Hepatocyte (in vitro differentiated cells): ENCODE data around the gene NOS3.

ENCODE experiments used
- CTCF ChIP-seq: fragments of 200-600 bp; sonication (generic); IDR thresholded peaks from 2 replicates; pipeline ENCODE4 v1.5.1; 2016; ENCODE audit warnings: antibody characterized with exemption, mild to moderate bottlenecking; ENCODE audit not compliant: poor library complexity
- EZH2 ChIP-seq: fragments of 200-600 bp; sonication (generic); IDR thresholded peaks from 2 replicates; pipeline ENCODE4 v1.6.1; 2016; ENCODE audit warnings: antibody characterized with exemption, mild to moderate bottlenecking, borderline replicate concordance

- no peak for TF ChIP-seq CTCF
- TF ChIP-seq EZH2 = no peak
Observed at GRCh38 chr7:151006590-151007300, 15.9 kb downstream of the NOS3 start.
